GM19238 (cell line): ENCODE data around the gene ZSCAN20.
"Not testable (repeated sequence)": the region's sequence is repeated elsewhere in the genome, so short reads cannot be mapped to it uniquely, and the experiment has no call there.

Source experiments
- DNase-seq: peaks from one replicate; pipeline ENCODE4 v3.0.0; 2011; ENCODE audit warnings: low spot score; ENCODE audit not compliant: insufficient read length

Gene ZSCAN20

DNA sequence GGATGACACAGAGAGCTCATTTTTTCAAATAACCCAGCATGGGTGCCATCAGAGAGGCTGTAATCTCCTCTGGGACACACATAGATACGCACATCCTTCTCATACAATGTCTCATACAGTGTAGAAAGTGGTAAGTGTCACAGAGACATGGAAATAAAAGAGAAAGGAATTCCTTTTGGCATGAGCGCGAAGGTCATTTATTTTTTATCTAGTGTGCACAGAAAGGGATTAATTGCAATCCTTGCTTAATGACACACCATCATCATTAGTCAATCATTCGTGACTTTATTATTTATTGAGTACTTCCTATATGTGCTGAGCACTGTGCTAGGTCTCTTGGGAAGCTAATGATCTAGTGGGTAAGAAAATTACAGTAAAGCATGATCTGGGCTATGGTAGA lies 5.0 kb downstream of the ZSCAN20 start:
- DNase-seq, result no peak

DNA sequence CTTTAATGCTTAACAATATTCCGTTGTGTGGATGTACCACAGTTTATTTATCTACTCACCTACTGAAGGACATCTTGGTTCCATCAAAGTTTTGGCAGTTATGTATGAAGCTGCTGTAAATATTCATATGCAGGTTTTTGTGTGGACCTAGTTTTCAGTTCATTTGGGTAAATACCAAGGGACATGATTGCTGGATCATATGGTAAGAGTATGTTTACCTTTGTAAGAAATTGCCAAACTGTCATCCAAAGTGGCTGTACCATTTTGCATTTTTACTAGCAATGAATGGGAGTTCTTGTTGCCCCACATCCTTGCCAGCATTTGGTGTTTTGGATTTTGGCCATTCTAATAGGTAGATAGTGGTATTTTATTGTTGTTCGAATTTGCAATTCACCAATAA lies 10.0 kb downstream of the ZSCAN20 start:
- no peak for DNase-seq

DNA sequence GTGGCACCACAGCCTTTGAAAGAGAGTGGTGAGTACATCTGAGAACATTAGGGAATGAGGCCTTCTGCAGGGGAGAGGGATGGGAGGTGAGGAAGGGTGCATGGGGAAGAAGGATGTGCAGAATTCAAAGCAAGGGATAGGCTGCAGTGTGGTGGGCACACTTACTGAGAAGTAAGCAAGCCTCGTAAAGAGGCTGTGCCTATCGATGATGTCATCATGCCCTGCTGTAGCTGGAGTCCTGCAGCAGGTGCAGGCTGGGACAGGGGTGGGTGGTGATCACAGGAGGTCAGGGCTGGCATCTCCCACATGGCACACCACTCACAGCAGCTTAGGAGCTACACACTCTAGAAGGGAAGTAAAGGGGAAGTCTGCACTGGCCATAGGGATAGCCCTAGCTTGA lies 16.2 kb downstream of the ZSCAN20 start:
- DNase-seq, result no peak

DNA sequence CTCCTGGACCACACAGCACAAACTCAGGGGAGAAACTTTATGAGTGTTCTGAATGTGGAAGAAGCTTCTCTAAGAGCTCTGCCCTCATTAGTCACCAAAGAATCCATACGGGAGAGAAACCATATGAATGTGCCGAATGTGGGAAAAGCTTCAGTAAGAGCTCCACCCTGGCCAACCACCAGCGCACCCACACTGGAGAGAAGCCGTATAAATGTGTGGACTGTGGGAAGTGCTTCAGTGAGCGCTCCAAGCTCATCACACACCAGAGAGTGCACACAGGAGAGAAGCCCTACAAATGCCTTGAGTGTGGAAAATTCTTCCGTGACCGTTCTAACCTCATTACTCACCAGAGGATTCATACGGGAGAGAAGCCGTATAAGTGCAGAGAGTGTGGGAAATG lies 22.5 kb downstream of the ZSCAN20 start:
- DNase-seq, result no peak

DNA sequence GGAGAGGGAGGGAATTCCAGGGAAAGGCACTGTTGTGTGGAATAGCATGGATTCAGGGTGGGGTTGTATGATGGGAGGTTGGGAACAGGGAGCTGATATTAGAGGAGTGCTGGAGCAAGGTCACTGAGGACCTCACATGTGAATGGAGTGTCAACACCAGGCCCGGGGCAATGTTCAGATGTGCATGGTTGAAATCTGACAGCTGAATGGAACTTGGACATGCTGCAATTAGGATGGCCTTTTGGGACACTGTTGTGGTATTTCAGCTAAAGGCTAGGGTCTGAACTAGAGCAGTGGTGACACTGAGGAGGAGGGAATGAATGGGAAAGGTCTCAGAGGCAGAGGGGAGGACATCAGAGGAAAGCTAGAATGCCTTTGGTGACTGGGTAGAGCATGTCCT lies 25.0 kb downstream of the ZSCAN20 start:
- no peak for DNase-seq

DNA sequence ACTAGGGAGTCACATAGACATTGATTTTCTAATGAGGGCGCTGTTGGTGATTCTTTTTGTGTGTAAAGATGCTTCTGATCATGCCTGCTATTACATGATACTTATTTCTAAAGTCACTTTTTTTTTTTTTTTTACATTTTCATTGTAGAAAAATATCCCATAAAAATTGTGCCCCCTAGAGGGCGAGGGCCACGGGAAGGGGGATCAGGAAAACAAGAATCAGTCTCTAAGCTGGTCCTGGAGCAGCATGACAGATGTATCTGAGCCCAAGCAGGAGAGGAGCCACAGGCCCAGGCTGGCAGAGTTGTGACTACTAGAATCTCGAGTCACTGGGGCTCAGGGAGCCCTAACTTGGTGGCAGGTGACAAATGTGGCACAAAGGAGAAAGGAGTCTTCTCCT lies 28.1 kb downstream of the ZSCAN20 start:
- DNase-seq, result no peak

DNA sequence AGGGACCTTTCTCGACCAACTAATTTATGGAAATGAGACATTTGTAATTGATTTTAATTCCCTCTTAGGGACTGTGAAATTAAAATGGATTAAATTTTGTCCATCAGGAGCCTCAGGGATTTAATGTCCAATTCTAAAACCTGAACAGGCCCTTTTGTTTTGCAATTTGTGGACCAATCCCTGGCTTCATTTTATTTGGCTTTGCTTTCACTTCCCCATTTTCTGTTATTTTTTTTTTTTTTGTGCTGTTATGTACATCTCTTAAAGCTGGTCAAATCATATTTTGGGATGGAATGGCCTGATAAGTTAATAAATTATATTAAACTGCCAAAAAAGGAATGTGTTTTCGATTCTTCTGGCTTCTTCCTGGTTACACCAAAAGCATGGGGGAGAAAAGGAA lies 28.9 kb downstream of the ZSCAN20 start:
- no peak for DNase-seq

DNA sequence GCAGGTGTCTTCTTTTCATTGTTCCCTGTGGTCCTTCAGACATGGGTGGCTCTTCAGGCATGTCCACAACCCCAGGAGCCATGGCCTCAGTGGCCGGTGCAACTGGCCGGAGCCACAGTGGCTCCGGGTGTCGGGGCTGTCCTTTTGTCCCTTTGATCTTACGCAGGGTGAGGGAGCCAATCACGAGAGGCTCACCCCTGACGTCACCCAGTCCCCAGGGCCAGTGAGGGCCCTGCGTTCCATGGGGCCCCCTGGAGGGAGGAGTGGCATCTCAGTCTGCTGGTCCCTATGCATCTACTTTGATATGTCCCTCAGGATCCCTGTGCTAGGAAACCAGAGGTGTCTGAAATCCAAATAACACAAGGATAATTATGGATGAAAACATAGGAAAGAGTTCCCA lies 29.3 kb downstream of the ZSCAN20 start:
- no peak for DNase-seq

DNA sequence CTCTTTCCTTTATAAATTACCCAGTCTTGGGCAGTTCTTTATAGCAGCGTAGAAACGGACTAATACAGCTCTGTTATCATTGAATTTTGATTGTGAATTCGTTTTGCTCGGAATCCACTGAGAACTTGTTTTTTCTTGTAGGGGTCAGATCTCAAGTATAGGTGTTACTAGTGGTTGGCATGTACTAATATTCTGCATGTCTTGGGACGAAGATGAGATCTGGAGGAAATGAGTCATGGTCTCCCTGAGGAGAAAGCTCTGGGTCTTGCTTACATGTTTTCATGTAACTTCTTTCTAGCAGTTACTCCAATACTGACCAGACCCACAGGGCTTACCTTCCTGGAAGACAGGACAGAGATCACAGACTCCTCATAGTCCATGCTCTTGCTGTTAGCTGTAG lies 30.3 kb downstream of the ZSCAN20 start:
- no peak for DNase-seq

DNA sequence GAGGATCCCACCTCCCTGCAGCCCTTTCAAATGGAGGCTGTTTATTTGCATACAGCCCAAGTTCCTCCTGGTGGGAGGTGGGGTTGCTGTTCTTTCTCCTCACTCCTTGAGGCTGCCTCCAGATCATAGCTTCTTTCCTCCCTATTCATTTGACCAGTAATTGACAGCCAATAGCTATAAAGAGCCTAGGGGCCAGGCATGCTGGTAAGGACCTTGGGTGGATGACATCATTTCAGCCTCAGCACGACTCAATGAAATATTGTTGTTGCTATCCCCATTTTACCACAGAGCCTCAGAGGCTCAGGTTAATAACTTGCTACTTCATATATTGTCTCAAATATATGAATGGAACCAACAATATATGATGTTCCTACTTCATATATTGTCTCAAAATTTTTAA lies 31.1 kb downstream of the ZSCAN20 start:
- no peak for DNase-seq

DNA sequence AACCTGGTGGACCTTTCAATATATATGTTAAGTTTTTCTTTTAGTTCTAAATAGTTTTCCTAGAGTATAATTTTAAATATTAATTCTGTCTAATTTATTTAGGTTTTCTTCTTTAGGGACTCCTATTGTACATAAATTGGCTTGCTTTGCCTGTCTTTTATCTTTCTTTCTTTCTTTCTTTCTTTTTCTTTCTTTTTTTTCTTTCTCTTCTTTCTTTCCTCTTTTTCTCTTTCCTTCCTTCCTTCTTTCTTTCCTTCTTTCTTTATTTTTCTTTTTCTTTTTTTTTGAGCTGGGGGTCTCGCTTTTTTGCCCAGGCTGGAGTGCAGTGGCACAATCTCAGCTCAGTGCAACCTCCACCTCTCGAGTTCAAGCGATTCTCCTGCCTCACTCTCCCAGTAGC lies 35.2 kb downstream of the ZSCAN20 start:
- DNase-seq, result no peak

DNA sequence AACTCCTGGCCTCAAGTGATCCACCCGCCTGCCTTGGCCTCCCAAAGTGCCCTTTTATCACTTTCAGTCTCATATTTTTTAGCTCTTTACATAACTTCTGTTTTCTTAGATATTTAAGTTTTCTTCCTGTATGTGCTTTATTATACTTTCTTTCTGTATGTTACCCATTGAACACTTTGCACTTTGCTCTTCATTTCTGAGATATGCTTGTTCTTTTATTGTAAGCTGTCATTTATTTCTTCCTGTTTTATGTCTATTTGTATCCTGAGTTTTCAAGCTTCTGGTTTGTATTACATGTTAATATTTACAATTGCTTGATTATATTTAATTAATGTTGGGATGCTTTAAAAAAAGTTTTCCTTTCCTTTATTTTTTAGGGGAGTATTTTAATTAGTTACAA lies 35.7 kb downstream of the ZSCAN20 start:
- no peak for DNase-seq

DNA sequence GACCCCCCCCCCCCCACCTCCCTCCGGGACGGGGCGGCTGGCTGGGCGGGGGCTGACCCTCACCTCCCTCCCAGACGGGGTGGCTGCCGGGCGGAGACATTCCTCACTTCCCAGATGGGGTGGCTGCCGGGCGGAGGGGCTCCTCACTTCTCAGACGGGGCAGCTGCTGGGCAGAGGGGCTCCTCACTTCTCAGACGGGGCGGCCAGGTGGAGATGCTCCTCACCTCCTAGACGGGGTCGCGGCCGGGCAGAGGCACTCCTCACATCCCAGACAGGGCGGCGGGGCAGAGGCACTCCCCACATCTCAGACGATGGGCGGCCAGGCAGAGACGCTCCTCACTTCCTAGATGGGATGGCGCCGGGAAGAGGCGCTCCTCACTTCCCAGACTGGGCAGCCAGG lies 36.8 kb downstream of the ZSCAN20 start:
- DNase-seq, result not testable (repeated sequence)

DNA sequence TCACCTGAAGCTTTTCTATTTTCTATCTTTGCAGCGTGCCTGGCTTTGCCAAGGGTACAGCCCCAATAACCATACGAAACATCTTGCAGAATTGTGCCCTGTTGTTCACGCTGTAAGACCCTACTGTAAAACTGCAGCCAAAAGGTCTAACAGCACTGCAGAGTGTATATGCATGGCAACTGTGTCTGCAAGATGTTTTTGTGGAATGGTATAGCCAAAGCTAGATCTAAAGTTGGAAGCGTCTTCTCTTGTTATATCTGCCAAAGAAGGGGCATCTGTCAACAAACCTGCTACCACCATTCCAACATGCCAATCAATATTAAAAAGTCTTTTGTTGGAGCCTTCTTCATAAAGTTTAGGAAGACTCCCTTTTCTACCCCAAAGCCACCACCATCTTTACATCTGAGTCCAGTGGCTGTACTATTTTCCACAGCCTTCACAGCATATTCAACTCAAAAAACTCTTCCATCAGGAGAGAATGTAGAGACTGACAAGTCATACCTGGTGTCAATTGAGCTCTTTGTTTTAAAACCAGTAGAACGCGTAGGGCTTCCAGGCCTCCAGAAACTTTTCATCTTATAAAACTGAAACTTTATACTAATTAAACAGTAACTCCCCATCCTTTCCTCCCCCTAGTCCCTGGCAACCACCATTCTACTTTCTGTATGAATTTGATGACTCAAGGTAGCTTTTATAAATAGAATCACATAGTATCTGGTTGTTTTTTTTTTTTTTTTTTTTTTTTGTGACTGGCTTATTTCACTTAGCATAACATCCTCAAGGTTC lies 40.0 kb downstream of the ZSCAN20 start:
- no peak for DNase-seq

DNA sequence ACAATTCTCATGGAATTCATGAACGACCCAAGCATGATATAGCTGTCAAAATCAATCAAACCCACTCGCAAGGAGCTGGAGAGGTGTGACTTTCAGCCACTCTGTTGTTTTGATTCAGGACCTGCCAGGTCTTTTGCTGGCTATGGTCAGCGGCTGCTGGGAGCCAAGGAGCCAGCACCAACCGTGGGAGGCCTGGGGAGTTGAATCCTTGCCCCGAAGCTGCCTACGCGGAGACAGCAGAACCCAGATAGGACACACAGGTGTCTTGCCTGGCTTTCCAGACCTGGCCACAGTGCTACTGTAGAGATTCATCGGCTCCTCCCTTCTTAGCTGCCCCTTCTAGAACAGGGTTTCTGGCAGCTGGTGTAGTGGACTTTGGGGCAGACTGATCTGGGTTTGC lies 42.7 kb downstream of the ZSCAN20 start:
- no peak for DNase-seq

DNA sequence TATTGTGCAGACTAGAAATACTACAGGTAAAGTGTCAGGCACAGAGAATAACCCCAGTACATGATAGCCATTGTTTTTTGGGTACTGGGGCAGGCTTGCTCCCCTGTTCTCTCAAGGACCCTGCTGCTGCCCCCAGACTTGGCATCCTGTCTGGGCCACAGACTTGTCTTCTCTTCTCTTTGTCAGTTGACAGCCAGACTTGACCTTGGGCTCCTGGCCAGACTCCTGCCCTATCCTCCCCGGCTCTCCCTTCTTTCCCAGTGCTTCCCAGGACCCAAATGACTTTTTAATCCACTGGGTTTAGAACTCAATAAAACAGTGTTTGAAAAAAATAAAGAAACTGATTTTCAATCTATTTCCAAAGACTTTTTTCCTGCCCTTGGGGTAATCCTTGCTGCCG lies 43.2 kb downstream of the ZSCAN20 start:
- DNase-seq, result no peak

DNA sequence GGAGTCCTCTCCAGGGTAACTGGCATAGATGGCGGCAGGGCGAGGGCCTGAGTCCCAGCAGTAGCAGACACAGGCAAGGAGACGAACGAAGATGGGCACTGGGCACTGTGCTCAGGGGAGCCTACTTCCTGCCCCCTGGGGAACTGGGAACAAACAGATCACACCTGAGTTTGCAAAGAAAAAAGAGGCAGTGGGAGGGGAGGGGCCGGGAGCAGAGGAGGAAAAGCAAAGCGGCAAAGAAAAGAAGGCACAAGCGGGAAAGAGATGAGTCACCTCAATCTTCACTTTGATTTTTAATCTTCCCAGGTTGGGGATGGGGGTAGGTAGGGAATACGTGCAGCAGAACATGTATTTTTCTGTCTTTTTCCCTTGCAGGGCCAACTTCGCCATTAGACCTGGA lies 44.0 kb downstream of the ZSCAN20 start:
- no peak for DNase-seq

DNA sequence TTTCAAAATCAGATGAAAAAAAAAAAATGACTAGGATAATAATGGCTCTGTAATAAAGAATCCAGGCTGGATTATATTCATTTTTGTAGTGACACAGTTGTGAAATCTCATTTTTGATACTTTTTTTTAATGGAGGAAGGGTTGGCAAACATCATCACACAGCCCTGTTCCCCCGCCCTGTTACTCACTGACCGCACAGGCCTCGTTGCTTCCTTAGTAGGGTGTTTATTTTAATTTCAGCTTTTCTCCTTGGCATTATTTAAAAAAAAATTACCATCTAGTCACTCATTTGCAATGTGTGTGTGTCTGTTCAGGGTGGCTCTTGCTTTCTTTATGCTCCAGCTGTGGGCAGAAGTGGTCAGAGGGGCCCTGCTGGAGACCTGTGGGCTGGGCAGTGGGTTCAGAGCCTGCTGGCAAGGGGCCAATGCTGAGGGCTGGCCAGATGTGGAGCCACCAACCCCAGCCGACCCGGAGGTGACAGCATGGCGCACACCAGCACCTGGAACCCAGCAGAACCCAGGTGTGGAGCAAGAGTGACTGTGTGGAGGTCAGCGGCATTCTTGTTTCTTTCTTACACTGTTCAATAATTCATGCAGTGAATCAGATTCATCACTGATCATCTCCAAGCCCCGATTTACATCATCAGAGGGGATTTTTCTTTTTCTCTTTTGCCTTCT lies 44.6 kb downstream of the ZSCAN20 start:
- no peak for DNase-seq

DNA sequence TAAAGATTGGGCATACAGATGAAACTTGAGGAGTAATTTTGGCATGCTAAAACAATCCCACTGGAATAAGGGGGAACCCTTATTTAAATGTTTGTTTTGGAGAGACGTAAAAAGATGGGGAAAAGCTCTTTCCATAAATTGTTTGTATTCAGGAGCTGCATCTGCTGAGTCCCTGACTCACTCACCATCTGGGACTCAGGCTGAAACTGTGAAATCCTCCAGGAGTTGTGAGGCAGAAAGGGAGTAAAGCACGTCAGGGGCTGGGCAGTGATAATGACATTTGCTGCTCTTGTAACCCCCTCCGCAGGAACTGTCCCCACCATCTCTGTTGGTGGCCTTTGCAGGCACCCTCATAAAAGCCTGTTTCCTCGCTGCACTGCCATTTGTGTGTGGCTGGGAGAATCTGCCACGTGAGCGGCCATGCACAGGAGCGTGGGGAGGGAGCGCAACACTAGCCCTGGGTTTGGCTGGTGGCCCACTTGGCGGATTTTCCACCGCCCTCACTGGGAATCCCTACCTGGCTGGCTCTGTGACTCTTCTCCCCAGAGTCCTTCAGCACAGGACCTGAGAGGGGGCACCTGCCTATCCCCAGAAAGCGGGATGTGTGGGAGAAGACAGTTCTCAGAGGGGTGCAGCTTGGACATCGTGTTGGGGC lies 45.3 kb downstream of the ZSCAN20 start:
- no peak for DNase-seq

DNA sequence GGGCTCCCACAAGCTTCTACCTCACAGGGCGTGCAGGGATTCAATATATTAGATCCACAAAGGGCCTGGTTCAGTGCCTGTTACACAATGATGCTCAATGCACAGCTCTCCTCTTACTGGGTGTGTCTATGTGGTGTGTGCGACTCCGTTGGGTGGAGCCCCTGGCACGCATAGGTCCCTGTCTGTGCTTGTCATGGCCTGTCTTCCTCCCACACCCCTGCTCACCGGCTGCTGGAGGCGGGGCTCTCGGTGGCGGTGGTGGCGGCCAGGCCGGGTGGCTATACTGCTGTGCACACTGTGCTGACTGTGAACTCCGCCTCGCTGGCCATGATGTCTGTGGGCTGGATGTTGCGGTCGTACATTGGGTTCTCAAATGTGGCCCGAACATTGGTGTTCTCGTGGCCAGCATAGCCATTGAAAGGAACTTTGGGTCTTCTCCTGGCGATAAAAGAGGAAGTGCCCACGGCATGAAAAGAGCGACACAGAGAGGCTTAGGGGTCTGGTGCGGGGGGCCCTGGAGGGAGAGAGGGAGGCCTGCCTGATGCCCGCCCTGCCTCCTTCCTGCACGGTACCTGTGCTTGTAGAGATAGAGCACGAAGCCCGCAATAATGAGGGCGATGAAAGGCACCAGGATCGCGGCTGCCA lies 46.9 kb downstream of the ZSCAN20 start:
- no peak for DNase-seq

DNA sequence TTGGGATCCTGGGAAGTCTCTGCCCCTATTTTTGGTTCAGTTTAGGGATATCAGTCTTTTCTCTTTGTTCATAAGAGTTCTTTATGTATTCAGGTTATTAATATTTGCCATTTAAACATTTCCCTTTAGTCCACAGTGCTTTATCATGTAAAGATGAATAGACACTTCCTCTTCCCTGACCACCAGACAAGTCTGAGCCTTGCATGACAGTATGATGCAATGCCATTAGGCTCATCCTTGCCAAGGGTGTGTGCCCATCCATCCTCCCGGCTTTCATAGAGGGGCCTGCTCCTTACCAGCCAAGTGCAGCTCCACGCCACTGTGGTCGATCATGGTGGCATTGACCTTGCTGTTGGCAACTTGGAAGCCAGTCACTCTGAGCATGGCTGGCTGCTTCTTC lies 52.1 kb downstream of the ZSCAN20 start:
- DNase-seq, result no peak

DNA sequence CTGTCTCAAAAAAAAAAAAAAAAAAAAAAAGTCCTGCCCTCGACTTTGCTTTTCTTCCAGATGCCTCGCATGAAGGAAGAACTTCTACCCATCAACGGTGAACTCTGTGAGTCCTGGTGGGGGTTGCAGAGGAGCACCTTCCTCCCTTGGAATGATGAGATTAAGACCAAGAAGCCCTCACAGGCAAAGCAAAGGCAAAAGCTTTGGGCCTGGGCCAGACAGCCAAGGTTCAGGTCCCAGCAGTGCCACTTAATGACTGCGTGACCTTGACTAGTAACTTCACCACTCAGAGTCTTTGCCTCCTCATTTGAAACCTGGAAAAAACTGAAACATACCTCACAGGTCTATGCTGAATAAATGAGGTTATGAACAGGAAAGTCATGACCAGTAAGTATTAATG lies 55.5 kb downstream of the ZSCAN20 start:
- DNase-seq, result no peak
